ENCODE results near the gene CTRB1. TPM values are rescaled to one million over a fixed set of nuclear protein-coding genes. Genes with fewer than 3 reads are reported as not detected.
A peak's percentile ranks its signal among the peaks of the same experiment; 100 is the strongest.

Gene CTRB1
- total RNA-seq, 1 experiment from 2014 or later, result not detected

GRCh38 chr16:75250809-75251279 is 32.1 kb downstream of the CTRB1 start:
- H3K4me3 Mint-ChIP-seq, result peak overlapping the region; percentile 77 to 90
- no peak for TF ChIP-seq CTCF (conservative IDR thresholded peaks at IDR 0.05)
- H3K9me3 Mint-ChIP-seq, result no peaks in the 10 kb centered on the region
- Histone ChIP-seq H2AFZ (ENCODE audit: low read length) (no peak overlapping the region), H3K9me3 (ENCODE audit: control insufficient read depth, low read depth, low read length) (no peaks in the 10 kb centered on the region), H2BK15ac (ENCODE audit: low read depth, low read length) (no peak overlapping the region), H2BK12ac (ENCODE audit: insufficient read length, low read depth, low read length) (no peak overlapping the region), H3K18ac (ENCODE audit: insufficient read length, low read depth, low read length) (no peak overlapping the region), H3K4me2 (ENCODE audit: insufficient read depth, insufficient read length, low read length) (peak overlapping the region; percentile 67), H3K14ac (ENCODE audit: insufficient read depth, low read length) (peak overlapping the region; percentile 52), H3K23me2 (ENCODE audit: insufficient read length, low read depth, low read length, poor library complexity, severe bottlenecking) (peaks cover 15% of the 10 kb centered on the region), H2AK5ac (ENCODE audit: insufficient read length, low read length) (no peak overlapping the region), H2BK5ac (ENCODE audit: insufficient read length, low read length) (no peak overlapping the region), H3K4ac (ENCODE audit: low read depth, low read length) (no peak overlapping the region), H3K4me1 (ENCODE audit: insufficient read depth, low read length) (peaks cover 22% of the 10 kb centered on the region; the same call in 1 of the 2 replicates), H3K56ac (ENCODE audit: insufficient read length, low read depth, low read length) (no peak overlapping the region), H3K9ac (ENCODE audit: extremely low read depth, insufficient read length, low read length) (peak overlapping the region; percentile 77), H4K20me1 (ENCODE audit: control insufficient read depth, insufficient read depth, insufficient read length) (no peaks in the 10 kb centered on the region), H2BK20ac (ENCODE audit: low read depth, low read length, poor library complexity, severe bottlenecking) (no peak overlapping the region), H4K8ac (replicated peaks; ENCODE audit: insufficient read length, low read depth, low read length) (no peak overlapping the region), H3K79me2 (ENCODE audit: insufficient read depth, low read length) (peaks cover 46% of the 10 kb centered on the region; the same call in 1 of the 2 replicates), H3K79me1 (ENCODE audit: insufficient read depth, low read depth, low read length, poor library complexity, severe bottlenecking) (peaks cover 6% of the 10 kb centered on the region), H4K5ac (ENCODE audit: insufficient read length, low read depth, low read length) (no peak overlapping the region), H4K91ac (ENCODE audit: insufficient read length, low read depth, low read length) (no peak overlapping the region), H3K27ac (ENCODE audit: insufficient read length, low read depth, low read length) (no peak overlapping the region), H3K27me3 (ENCODE audit: insufficient read depth, low read length) (no peaks in the 10 kb centered on the region), H3T11ph (ENCODE audit: low read length) (no peak overlapping the region), H3K23ac (ENCODE audit: insufficient read length, low read depth, low read length) (no peak overlapping the region), H2BK120ac (ENCODE audit: low read depth, low read length, poor library complexity, severe bottlenecking) (no peak overlapping the region)
- no peak for DNase-seq
- peaks cover 0 to 2% (median 2%) of the 10 kb centered on the region in 3 experiments; a peak in 1 of 7 replicates for H3K36me3 Mint-ChIP-seq (ENCODE audit: insufficient read depth in 1 of 3, low read depth in 3 of 3)
- no peaks in the 10 kb centered on the region for H3K27me3 Mint-ChIP-seq (ENCODE audit: low read depth)
- no CpG with 5 or more reads among the region's 59 CpGs for WGBS (ENCODE audit: extremely low coverage, insufficient read length, low lambda C conversion rate)
- H3K27ac Mint-ChIP-seq, result no peak overlapping the region
- H3K4me1 Mint-ChIP-seq, result peaks cover 63 to 70% of the 10 kb centered on the region in 2 experiments

All from H9 (cell line).